Stimulated activated CD4-positive, alpha-beta T cell treated with anti-CD3 and anti-CD28 coated beads, Interleukin-1b, Interleukin-23, amount 100 ng/mL, for 24 hours (primary cell): ENCODE measurements around the gene GPR32.
A peak's percentile ranks its signal among the peaks of the same experiment; 100 is the strongest.
"Not testable (repeated sequence)": the region's sequence is repeated elsewhere in the genome, so short reads cannot be mapped to it uniquely, and the experiment has no call there.

Source experiments
- DNase-seq, 4 experiments: peaks; one replicate each; pipeline ENCODE4 v3.0.0-alpha.2; 2020; ENCODE audit warnings: low read depth in 4 of 4, low spot score in 1 of 4

GPR32 gene

GRCh38 chr19:50798659-50799546 is 28.6 kb downstream of the GPR32 start:
- no peak for DNase-seq

- DNase-seq, result no peak
Observed at GRCh38 chr19:50799547-50799851, 29.2 kb downstream of the GPR32 start.

- no peak for DNase-seq
Observed at GRCh38 chr19:50801107-50801506, 30.8 kb downstream of the GPR32 start.

- DNase-seq, result peak in 2 of 4 experiments; percentile 36 to 40
Observed at GRCh38 chr19:50803633-50804419, 33.6 kb downstream of the GPR32 start.

- DNase-seq, result peak; percentile 92 to 99 (median 97)
Observed at GRCh38 chr19:50804420-50805272, 34.4 kb downstream of the GPR32 start.

- DNase-seq, result no peak
Observed at GRCh38 chr19:50808856-50809255, 38.6 kb downstream of the GPR32 start.

- not testable (repeated sequence) for DNase-seq
Observed at GRCh38 chr19:50811622-50812238, 41.5 kb downstream of the GPR32 start.

- DNase-seq, result no peak
Observed at GRCh38 chr19:50812474-50812873, 42.2 kb downstream of the GPR32 start.

GRCh38 chr19:50814883-50815282 is 44.6 kb downstream of the GPR32 start:
- no peak for DNase-seq

- DNase-seq, result no peak
Observed at GRCh38 chr19:50815439-50815838, 45.2 kb downstream of the GPR32 start.

- peak in 2 of 4 experiments; percentile 46 to 48 for DNase-seq
Observed at GRCh38 chr19:50817941-50818858, 47.9 kb downstream of the GPR32 start.

GRCh38 chr19:50818859-50819472 is 48.7 kb downstream of the GPR32 start:
- DNase-seq, result no peak

- no peak for DNase-seq
Observed at GRCh38 chr19:50819636-50820035, 49.4 kb downstream of the GPR32 start.

- DNase-seq, result no peak
Observed at GRCh38 chr19:50820086-50820485, 49.8 kb downstream of the GPR32 start.

- no peak for DNase-seq
Observed at GRCh38 chr19:50820549-50821247, 50.4 kb downstream of the GPR32 start.

- DNase-seq, result no peak
Observed at GRCh38 chr19:50821248-50821612, 51.0 kb downstream of the GPR32 start.
